Esophagus muscularis mucosa (tissue), 4 donors: ENCODE data around the gene CEP85. TPM values are rescaled to one million over a fixed set of nuclear protein-coding genes. Genes with fewer than 3 reads are reported as not detected.

Experiments used
- DNase-seq: peaks from one replicate; pipeline ENCODE4 v3.0.0-alpha.2; 2017; ENCODE audit errors: extremely low spot score
- H3K27ac ChIP-seq, 4 donors: fragments of 200-600 bp; sonication (generic); replicated peaks in 1 of 4; 1 replicate in 3 of 4; 2 replicates in 1 of 4; pipeline ENCODE4 v1.5.1; 2016 to 2019; ENCODE audit warnings: mild to moderate bottlenecking in 1 of 4
- H3K27me3 ChIP-seq, 4 donors: fragments of 200-600 bp; sonication (generic); one replicate each; pipeline versions ENCODE4 v1.5.1 to v1.6.0; 2016 to 2019
- H3K36me3 ChIP-seq, 4 donors: fragments of 200-600 bp; sonication (generic); one replicate each; pipeline ENCODE4 v1.5.1; 2016 to 2019
- H3K4me1 ChIP-seq, 4 donors: fragments of 200-600 bp; sonication (generic); one replicate each; pipeline ENCODE4 v1.5.1; 2016 to 2019
- H3K4me3 ChIP-seq, 4 donors: fragments of 200-600 bp; sonication (generic); 1 replicate in 2 of 4; 2 replicates in 2 of 4; pipeline ENCODE4 v1.5.1; 2016 to 2019; ENCODE audit warnings: mild to moderate bottlenecking in 4 of 4, moderate library complexity in 1 of 4
- H3K9me3 ChIP-seq, 4 donors: fragments of 200-600 bp; sonication (generic); 1 replicate in 3 of 4; 2 replicates in 1 of 4; pipeline ENCODE4 v1.5.1; 2016 to 2019
- EP300 ChIP-seq: sonication (generic); formaldehyde crosslinking; IDR thresholded peaks from one replicate; pipeline ENCODE4 v1.6.1; 2017; ENCODE audit warnings: antibody characterized with exemption
- POLR2A ChIP-seq: fragments of 450-650 bp; IDR thresholded peaks from one replicate; pipeline ENCODE4 v1.6.1; 2017; ENCODE audit warnings: antibody characterized with exemption, moderate library complexity, mild to moderate bottlenecking, low read depth
- POLR2AphosphoS5 ChIP-seq, 2 donors: sonication (generic); formaldehyde crosslinking; IDR thresholded peaks; one replicate each; pipeline ENCODE4 v1.6.1; 2017; ENCODE audit warnings: antibody characterized with exemption in 2 of 2
- WGBS: methylation state at CpG from one replicate; pipeline ENCODE4 v1.1.5; 2018; 5-methylcytosine and 5-hydroxymethylcytosine counted together
- intact Hi-C: fragments of 100-400 bp; cut with DNase I; formaldehyde crosslinking; loops from one replicate; pipeline ENCODE4 v1.15.1; 2023
- total RNA-seq, 4 donors: library from RNA; depleted of rRNA; stranded (reverse); fragments of >200 nt; gene quantifications; one replicate each; pipeline versions ENCODE4 v1.1.0 to v1.2.1, GENCODE V29; 2016
- TF ChIP-seq, protein P1 (sequence below), 3 experiments: fragments of 200-600 bp in 2 of 3; fragments of 450-650 bp in 1 of 3; sonication (generic) in 2 of 3; IDR thresholded peaks; one replicate each; pipeline ENCODE4 v1.5.1; 2017 to 2019; ENCODE audit warnings: antibody characterized with exemption in 3 of 3, mild to moderate bottlenecking in 2 of 3, moderate library complexity in 1 of 3

Gene CEP85
- total RNA-seq, 4 donors from 2014 or later = 3.0 to 6.3 (median 4.8) TPM

DNA sequence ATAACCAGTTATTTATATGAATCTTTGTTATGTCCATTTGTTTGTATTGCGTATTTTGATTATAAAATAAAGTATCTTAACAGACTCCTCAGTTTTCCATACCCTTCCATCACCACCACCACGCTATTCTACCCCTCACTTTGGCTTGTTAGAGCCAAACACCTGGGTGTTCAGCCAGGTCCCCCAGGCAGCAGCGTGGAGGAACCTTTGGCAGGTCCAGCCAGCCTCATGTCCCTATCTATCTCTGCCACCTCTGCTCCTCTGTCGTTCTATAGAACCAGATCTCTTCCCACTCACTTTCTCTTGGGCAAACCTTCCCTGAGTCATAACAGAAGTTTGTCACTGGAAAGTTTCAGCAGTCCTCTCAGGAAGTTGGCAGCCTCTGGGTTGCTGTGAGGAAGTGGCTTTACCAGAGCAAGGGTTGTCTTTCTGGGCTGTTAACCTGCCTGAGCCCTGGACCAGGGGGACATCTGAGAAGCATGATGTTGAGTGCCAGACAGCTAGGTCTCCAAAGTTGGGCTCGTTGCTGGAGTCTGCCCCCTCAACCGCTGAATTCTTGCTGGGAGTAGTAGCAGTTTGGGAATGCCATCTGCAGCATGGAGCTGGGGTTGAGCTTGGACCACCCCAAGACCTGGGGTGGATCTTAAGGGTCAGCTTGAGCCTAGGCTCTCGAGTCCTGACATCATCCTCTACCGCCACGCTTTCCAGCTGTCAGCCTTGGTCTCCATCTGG is 44.9 kb downstream of the CEP85 start:
- peaks cover 0 to 67% (median 10%) of the 10 kb centered on the region in 4 donors for H3K36me3 ChIP-seq
- no peaks in the 10 kb centered on the region for H3K9me3 ChIP-seq
- TF ChIP-seq, protein P1, sequence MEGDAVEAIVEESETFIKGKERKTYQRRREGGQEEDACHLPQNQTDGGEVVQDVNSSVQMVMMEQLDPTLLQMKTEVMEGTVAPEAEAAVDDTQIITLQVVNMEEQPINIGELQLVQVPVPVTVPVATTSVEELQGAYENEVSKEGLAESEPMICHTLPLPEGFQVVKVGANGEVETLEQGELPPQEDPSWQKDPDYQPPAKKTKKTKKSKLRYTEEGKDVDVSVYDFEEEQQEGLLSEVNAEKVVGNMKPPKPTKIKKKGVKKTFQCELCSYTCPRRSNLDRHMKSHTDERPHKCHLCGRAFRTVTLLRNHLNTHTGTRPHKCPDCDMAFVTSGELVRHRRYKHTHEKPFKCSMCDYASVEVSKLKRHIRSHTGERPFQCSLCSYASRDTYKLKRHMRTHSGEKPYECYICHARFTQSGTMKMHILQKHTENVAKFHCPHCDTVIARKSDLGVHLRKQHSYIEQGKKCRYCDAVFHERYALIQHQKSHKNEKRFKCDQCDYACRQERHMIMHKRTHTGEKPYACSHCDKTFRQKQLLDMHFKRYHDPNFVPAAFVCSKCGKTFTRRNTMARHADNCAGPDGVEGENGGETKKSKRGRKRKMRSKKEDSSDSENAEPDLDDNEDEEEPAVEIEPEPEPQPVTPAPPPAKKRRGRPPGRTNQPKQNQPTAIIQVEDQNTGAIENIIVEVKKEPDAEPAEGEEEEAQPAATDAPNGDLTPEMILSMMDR (IDR thresholded peaks at IDR 0.05) = no peak
- TF ChIP-seq POLR2A (no peak), POLR2AphosphoS5 (IDR thresholded peaks at IDR 0.05) (peak in 1 of 2 donors; percentile 52)
- no peak for DNase-seq
- no peaks in the 10 kb centered on the region for H3K27me3 ChIP-seq
- H3K27ac ChIP-seq = peak overlapping the region; percentile 89 to 98 (median 94)
- peak overlapping the region; percentile 77 to 98 (median 89) for H3K4me3 ChIP-seq
- H3K4me1 ChIP-seq = peaks cover 66 to 85% (median 75%) of the 10 kb centered on the region in 4 donors
- intact Hi-C loops = no loop called here
- 62% methylated on average over 5 of the region's 9 CpGs for WGBS

GRCh38 chr1:26279456-26280332 is 45.7 kb downstream of the CEP85 start, which contains the start of gene SH3BGRL3:
TSS of gene SH3BGRL3 (plus strand) at chr1:26280086. CDS start at chr1:26280156, 70 bp downstream.
- peaks cover 0 to 59% (median 10%) of the 10 kb centered on the region in 4 donors for H3K36me3 ChIP-seq
- peak within 1 kb of the TSS; percentile 89 to 98 (median 94) for H3K27ac ChIP-seq
- H3K27me3 ChIP-seq = no peaks in the 10 kb centered on the region
- peak; percentile 95 for DNase-seq
- intact Hi-C loops = no loop called here
- WGBS = 8% methylated on average over 11 of the region's 66 CpGs
- no peak for TF ChIP-seq EP300
- TF ChIP-seq, protein P1 (IDR thresholded peaks at IDR 0.05) = peak; percentile 31 to 47 (median 46)
- TF ChIP-seq POLR2AphosphoS5 (IDR thresholded peaks at IDR 0.05) = peak; percentile 92 to 98
- TF ChIP-seq POLR2A = peak; percentile 88
- peaks cover 74 to 93% (median 82%) of the 10 kb centered on the region in 4 donors for H3K4me1 ChIP-seq
- no peaks in the 10 kb centered on the region for H3K9me3 ChIP-seq
- H3K4me3 ChIP-seq = peak within 1 kb of the TSS; percentile 77 to 98 (median 89)

DNA sequence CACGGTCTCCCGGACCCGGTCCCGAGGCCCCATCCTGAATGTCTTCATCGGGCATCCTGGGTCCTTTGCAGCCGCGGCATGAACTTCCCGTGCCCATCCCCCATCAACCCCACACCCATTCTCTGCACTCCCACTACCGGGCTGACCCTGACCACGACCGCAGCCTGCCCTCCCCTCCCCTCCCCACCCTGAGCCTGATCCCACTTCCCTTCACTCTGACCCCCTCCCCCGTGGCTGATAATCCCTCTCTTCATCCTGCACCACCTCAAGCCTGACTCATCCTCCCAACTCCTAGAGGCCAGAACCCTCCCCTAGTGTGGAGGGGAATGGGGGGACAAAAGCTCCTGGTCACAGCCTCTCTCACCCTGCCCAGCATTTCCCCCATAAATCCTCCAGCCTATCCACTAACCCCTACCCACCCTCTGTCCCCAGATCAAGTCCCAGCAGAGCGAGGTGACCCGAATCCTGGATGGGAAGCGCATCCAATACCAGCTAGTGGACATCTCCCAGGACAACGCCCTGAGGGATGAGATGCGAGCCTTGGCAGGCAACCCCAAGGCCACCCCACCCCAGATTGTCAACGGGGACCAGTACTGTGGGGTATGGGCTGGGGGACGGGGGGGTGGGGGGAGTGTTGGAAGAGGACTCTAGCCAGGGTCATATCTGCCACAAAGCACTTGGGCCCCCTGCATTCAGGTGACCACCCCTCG is 46.5 kb downstream of the CEP85 start:
- peaks cover 75 to 94% (median 85%) of the 10 kb centered on the region in 4 donors for H3K4me1 ChIP-seq
- intact Hi-C loops = no loop called here
- peaks cover 0 to 51% (median 10%) of the 10 kb centered on the region in 4 donors for H3K36me3 ChIP-seq
- H3K9me3 ChIP-seq = no peaks in the 10 kb centered on the region
- peak overlapping the region; percentile 89 to 98 (median 94) for H3K27ac ChIP-seq
- WGBS = 20% methylated on average over 15 of the region's 20 CpGs
- H3K27me3 ChIP-seq = no peaks in the 10 kb centered on the region
- peak overlapping the region; percentile 77 to 98 (median 89) for H3K4me3 ChIP-seq
- DNase-seq = no peak
- TF ChIP-seq, protein P1 (IDR thresholded peaks at IDR 0.05) = no peak
- TF ChIP-seq POLR2A (no peak), EP300 (no peak), POLR2AphosphoS5 (IDR thresholded peaks at IDR 0.05) (no peak)

DNA sequence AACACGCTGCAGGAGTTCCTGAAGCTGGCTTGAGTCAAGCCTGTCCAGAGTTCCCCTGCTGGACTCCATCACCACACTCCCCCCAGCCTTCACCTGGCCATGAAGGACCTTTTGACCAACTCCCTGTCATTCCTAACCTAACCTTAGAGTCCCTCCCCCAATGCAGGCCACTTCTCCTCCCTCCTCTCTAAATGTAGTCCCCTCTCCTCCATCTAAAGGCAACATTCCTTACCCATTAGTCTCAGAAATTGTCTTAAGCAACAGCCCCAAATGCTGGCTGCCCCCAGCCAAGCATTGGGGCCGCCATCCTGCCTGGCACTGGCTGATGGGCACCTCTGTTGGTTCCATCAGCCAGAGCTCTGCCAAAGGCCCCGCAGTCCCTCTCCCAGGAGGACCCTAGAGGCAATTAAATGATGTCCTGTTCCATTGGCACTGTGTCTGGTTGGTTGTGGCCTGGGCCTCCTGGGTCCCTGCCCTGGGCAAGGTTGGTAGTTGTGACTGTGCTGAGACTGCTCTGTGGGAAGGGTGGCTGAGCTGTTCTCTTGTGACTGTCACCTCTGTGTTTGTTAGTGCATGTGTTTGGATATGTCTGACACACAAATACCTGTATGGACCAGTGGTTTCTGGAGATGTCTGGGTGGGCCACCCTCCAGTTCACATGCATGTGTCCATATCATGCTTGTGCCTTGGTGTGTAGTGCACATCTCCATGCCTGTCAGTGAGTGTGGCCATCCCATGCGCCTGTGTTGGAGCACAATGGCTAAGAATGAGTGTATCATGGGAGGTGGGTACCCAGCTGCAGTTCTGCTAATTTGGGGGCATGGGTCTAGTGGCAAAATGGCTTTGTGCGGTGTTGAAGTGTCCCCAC is 47.3 kb downstream of the CEP85 start:
- Histone ChIP-seq H3K36me3 (peaks cover 0 to 49% (median 10%) of the 10 kb centered on the region in 4 donors), H3K27me3 (no peaks in the 10 kb centered on the region), H3K9me3 (no peaks in the 10 kb centered on the region), H3K27ac (peak overlapping the region; percentile 89 to 98 (median 94)), H3K4me3 (peak overlapping the region; percentile 77 to 98 (median 89)), H3K4me1 (peaks cover 70 to 94% (median 85%) of the 10 kb centered on the region in 4 donors)
- TF ChIP-seq EP300 = no peak
- TF ChIP-seq, protein P1 (IDR thresholded peaks at IDR 0.05) = no peak
- no peak for TF ChIP-seq POLR2A
- TF ChIP-seq POLR2AphosphoS5 (IDR thresholded peaks at IDR 0.05) = no peak
- WGBS = 93% methylated on average over 5 of the region's 5 CpGs
- intact Hi-C loops = no loop called here
- DNase-seq = no peak
